HG03159 (cell line): ENCODE results near the gene ACADS.
A peak's percentile ranks its signal among the peaks of the same experiment; 100 is the strongest.

Experiments
- ATAC-seq: cut with Tn5 transposase; IDR thresholded peaks from one replicate; pipeline ENCODE4 v1.9.1; 2021; ENCODE audit warnings: mild to moderate bottlenecking, moderate library complexity; ENCODE audit not compliant: unreplicated experiment

Gene ACADS

DNA sequence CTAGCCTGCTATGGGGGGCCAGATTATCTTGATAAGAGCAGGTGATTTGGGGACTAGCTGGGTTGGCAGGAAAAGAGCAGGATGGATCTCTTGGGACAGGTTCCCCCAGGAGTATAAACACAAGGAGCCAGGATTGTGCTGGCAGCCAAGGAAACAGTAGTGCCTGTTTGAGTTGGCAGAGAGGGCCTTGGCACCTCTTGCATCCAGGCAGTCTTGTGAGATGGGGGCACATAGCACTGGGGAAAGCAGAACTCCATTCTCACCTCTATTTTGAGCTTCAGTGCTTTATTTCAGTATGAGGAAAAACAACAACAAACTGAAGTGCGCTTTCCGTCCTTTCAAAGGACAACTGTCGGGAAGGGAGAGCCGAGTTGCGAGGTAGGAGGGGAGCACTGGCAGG is 24.7 kb upstream of the ACADS start:
- ATAC-seq: no peak

DNA sequence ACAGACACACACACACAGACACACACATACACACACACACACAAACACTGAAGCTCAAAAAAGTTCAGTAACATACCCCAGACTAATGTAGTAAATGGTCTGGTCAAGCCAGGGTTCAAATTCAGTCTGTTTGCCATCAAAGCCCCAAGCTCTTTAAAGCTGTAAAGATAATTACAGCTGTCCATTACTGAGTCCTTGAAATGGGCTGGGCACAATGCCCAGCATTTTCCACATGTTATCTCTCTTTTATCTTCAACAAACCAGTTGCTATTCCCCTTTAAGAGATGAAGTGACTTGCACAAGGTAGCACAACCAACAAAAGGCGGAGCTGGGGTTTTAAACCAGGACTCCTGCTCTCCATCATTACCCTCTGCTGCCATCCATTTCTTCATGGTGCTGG is 23.0 kb upstream of the ACADS start:
- ATAC-seq: no peak

DNA sequence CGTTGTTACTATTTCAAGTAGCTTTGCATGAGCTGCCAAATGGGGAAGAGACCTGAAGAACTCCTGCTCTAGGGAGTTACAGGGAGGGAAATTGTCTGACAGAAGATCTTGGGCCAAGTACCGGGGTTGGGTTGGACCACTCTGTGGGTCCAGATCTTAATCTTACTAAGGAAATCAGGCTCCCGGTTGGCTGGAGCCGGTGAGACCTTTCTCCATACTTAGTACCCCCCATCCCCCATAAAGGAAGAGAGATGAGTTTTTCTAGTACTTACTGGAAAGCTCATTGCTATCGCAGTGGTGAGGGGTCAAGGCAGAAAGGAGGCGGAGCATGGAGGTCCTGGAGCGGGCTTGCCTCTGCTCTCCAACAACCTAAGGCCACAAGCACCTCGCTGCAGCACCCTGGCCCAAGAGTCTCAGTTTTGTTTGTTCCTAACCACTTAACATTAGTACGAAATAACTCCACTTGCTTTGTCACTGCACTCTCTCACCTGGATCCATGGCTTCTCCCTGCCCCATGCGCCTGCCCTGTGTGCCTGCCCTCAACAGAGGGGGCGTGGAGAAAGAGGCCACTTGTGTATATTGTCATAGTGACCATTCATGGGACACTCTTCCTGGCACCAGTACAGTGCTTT is 22.2 kb upstream of the ACADS start:
- ATAC-seq: no peak

DNA sequence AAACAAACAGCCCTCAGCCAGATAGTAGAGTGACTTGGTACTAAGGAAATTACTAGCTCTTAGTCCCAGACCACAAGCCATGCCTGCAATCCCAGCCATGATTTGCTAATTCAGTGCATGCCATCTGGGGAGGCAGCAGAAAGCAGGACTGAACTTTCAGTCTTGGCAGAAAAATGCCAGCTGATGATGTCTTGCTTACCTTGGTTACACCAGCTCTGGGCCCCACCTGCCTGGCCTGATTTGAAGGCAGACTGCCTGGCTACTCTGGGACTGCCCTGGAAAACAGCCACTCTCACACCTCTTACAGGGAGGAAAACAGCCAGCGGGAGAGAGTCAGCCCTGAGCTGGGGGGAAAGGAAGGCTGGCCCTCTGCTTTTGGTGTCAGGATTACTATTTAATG is 20.0 kb upstream of the ACADS start:
- no peak for ATAC-seq

DNA sequence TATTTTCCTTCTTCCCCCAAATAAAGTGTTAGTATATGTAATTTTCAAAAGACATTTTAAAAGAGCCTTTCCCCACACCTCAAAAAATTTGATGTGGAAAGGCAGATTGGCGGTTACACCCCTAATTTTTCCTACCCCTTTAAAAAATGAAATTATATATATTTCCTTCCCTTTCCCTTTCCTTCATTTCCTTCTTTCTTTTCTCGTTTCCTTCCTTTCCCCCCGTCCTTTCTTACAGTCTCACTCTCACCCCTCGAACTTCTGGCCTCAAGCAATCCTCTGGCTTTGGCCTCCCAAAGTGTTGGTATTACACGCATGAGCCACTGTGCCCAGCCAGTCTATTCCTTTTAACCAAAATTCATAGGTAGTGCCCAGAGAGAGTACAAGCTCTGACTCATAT is 19.6 kb upstream of the ACADS start:
- ATAC-seq: no peak

DNA sequence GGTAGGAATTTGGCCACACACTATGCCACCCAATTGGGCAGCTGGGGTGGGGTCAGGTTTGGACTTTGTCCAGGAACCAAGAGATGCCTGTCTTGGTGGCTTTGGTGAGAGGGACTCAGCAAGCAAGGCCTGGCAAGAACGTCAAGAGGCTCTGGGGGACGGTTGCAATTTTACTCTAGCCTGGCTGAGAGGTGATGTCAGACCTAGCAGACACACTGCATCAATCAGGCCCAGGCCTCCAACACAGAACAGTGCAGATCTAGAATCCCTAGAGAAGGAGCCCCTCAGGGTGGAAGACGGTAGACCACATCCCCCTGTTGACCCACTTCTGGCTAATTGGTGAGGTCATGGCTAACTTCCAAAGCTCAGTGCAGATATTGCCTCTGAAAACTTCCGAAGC is 17.0 kb upstream of the ACADS start:
- no peak for ATAC-seq

DNA sequence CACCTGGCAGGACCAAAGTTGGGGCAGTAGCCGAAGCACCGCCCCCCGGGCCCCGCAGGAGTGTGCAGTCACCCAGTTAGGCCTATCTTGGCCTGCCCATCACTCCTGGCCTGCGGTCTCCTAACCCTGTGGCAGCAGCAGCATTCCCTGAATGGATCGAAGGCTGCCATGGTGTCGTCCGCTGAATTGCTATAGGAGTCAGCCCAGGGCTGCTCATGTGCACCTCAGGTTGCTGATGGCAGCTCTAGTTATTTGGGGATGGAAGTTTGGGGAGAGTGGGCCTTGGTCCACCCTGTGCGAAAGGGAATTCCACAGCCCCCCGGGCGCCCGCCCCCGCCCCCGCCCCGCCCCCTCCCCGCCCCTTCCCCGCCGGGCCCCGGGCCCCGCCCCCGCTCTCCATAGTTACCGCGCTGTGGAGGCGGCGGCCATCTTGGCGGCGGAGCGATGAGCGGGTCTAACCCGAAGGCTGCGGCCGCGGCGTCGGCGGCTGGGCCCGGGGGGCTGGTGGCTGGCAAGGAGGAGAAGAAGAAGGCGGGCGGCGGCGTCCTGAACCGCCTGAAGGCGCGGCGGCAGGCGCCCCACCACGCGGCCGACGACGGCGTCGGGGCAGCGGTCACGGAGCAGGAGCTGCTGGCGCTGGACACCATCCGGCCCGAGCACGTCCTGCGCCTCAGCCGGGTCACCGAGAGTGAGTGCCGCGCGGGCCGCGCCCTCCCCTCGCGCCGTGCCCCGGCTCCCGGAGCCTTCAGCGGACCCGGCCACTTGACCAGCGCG is 15.4 kb upstream of the ACADS start, which contains the start of gene UNC119B:
Gene UNC119B, plus strand, starts transcription at position 428 of the 774 bp plus-strand sequence. Its CDS starts 17 bp downstream, at position 445.
- ATAC-seq: peak; percentile 62

DNA sequence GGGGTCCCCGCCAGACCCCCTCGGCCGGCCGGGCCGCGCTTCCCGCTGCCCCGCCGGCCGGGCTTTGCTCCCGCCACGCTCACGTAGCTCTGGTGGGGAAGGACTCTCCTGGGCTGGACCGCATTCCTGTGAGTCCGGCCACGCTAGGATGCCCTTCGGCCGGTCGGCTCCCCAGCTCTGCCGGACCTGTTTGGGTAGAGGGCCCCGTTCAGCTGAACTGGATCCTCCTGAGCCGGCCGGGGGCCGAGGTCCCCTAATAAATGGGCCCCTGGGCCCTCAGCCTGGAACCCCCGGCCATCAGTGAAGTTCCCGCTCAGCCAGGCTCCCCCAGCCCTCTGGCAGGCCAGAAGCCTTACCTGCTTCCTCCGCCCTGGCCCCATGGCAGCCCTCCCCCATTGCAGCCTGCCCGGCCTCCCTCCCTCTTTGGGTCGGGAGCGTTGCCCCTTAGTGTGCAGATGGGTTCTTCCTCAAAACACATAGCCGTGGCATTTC is 14.8 kb upstream of the ACADS start:
- no peak for ATAC-seq

DNA sequence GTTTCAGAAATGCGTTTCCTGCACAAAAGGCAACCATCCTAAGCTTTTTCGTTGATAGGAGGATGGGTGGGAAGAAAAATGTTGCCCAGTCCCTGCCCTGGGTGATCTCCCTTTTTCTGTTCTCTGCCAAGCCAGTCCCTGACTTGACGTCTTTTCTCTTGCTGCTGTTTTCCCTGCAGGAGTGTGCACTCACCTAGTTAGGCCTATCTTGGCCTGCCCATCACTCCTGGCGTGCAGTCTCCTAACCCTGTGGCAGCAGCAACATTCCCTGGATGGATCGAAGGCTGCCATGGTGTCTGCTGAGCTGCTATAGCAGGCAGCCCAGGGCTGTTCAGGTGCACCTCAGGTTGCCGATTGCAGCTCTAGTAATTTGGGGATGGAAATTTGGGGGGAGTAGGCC is 14.2 kb upstream of the ACADS start:
- no peak for ATAC-seq

DNA sequence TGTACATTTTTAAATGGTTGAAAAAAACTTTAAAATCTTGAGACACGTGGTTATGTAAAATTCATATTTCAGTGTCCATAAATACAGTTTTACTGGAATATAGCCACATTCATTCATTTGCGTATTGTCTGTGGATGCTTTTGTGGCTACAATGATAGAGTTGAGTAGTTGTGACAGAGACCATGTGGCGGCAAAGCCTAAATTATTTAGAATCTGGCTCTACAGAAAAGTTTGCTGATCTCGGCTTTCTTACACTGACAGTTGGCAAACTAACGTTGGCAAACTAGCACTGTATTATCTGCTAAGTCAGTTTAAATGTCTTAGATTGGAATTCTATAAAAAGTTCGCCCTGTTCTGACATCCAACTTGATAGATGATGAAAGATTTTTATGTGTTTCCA is 13.0 kb upstream of the ACADS start:
- ATAC-seq: no peak

DNA sequence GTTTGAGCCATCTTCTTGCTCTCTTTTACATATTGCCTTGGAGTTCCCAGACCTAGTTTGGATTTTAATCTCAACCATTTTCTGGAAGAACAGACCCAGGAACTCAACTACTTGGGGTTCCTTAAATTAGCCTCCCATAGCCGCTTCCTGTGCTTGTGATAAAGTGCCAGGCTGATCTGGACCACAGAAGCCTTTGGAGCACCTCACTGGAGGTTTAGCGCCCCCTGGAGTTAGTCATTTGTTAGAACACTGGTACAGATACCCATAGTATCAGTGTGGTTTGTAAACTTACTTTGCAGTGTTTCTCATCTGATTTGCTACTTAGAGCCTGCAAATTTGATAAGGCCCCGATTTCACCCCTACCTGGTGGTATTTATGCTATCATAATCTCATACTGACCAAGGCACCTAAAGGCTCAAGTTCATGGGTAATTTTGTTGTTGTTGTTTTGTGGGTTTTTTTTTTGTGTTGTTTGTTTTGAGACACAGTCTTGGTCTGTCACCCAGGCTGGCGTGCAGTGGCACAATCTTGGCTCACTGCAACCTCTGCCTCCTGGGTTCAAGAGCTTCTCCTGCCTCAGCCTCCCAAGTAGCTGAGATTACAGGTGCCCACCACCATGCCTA is 11.7 kb upstream of the ACADS start:
- no peak for ATAC-seq

DNA sequence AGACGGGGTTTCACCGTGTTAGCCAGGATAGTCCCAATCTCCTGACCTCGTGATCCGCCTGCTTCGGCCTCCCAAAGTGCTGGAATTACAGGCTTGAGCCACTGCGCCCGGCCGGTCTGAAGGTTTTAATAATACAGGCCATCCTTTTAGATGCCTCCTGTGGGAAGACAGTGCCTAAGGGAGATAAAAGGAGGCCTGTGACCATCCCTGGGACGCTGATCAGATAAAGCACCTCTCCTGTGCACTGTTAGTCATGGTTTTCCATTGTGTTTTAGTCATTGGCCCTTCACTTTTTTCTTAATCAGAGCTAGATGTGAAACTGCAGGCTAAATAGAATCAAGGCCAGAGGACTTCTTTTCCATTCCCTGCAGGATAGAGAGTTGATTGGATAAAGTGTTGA is 7.6 kb upstream of the ACADS start:
- ATAC-seq: no peak

DNA sequence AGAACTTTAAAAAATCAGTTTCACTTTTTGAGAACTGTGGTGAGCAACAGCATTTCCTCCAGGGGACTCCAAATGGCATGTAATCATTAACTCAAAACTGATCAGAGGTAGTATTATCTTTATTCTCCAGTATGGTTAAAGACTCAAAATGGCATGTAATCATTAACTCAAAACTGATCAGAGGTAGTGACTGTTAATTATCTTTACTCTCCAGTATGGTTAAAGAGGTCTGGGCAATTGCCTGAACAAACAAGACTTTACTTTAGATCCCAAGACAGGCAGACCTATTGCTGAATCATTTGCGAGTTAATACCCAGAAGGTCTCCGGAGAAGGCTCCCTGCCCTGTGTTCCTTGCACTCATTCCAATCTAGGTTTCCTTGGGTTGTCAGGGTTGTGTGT is 6.6 kb upstream of the ACADS start:
- no peak for ATAC-seq

DNA sequence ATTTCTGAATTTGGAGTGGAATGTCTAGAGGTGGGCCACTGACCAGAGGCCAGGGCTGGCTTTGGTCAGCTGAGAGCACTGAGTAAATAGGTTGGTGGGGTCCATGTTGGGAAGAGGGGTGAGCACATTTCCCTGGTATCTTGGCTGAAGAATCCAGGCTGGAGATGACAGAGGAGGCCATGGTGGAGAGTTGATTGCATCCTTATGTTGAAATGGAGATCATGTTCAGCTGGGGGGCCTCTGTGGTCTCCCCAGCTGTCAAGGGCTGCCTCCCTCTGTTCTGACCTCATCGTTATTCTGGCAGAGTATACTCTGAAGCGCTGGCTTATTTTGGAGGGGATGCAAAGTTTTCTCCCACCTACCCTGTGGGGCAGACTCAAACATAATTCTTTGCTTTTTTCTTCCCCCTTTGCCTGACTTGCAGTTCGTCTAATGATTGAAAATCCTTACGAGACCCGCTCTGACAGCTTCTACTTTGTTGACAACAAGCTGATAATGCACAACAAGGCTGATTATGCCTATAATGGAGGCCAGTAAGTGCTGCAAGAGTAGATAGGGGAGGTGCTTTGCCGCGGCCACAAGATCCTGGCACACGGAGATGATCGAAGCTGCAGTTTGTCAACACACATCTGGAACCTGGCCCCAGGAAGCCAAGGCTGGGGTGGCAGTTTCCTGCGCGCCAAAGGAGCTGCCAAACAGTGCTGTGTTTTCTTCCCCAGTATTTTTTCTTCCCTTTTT is 6.0 kb upstream of the ACADS start:
- ATAC-seq: no peak

DNA sequence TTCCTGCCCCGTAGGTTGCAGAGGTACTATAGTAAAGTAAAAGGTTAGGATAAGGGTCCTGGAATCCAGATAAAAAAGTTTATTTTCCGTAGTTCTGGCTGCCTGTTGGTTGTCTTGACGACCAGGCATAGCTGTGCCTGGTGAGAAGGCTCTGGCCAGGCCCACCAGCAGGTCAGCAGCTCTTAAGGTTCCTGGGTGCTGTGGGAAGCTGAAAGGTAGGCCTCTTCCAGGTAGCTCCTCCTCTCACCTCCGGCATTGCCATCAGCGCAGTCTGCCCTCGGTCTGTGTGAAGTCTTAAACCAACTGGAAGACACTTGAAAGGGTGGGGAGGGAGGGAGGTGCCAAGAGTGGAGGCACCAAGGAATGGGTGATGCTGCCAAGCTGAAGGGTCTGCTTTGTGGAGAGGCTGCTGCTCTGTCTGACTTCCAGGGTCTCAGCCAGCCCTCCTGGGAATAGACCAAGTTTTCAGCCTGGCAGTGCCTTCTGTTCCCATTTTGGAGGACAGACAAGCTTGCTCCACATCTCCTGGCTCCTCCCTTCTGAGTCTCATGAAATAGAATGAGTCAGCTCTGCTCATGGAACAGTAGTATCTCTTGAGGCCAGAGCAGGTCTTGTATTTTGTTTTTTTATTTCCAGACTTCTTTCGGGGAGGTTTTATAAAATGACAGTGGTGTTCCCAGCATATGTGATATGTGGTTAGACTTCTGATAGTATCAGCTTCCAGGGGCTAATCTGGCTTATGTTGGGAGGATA is 5.2 kb upstream of the ACADS start:
- ATAC-seq: no peak

DNA sequence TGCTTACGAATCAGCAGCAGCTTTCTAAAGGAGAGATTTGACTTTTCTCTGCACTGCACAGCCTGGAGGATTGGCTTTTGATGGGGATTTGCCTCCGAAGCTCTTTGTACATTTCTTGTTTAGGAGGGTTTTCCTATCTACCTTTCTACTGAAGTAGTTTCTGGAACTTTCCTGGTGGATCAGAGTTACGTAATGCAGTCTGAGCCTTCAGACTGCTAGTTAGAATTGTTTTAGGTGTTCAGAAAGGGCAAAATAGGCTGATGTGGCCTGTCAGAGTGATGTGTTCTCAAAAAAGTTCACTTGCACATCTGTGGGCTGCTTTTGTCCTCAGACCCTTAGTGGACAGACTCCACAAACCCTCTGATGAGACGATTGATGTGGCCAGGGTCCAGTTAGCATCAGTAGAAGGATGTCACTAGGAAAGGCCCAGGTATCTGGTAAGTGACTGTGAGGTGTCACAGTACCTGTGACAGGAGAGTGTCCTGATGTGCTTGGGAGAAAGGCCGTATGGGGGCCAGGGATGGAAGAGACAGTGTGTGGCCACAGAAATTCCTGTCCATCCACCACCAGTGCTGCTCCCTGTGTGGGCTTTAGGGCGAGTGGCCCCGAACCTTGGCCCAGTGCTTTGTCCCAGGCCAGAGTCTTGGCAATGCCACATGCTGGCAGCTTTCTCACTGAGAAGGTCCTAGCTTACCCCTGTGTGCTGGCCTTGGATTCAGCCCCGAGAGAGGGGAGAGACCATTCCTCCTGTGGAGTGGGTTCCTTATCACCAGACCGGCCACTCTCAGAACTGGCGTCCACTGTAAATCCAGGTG is 4.4 kb upstream of the ACADS start:
- no peak for ATAC-seq

DNA sequence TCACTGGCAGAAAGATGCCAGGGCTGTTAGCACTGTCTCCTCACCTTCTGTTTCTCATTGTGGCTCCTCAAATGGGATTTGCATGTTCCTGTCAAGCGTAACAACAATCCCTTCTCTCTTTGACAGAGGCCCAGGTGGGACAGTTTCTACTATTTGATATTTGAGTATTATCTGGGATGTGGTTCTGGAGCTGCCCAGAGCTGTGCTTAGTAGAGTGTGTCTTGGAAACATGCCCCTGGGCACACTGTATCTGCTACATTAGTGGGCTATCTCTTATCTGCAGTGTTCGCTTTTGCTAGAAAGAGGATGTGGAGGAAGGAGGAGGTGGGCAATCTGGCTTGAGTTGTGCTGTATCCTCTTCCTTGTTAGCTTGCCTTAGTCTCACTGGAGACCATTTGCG is 3.8 kb upstream of the ACADS start:
- ATAC-seq: no peak

DNA sequence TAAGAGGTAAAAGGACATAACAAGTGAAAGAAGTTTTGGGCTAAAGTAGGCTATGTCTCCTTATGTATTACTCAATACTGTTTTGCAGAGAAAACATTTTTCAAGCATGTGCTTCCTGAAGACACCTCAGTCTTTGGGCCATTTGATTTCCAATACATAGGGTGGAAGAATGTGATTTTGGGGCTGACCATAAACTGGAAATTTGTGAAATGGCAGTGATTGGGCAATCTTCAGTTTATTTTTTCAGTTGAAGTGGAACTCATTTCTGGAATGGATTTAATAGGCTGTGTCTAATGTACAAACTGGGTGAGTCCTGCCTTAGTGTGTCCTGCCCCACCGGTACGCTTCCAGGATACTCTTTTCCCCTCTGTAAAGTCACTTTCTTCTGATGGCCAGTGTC is 2.8 kb upstream of the ACADS start:
- no peak for ATAC-seq

DNA sequence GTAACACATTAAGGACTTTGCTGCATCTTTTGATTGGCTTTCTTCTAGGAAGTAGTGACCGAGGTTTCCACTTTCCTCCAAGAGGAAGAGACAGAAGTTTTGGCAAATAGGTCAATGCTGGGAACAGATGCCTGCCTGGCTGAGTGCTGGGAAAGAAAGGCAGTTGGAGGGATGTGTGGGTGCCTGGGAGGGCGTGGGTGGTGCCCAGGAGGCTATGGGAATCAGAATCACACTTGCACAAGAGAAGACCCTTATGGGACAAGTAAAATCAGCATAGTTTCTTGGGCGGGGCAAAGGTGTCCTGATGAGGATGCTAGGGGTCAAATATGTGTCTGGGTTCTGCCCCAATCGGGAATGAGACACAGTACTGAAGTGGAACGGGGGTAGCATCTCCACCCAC is 906 bp upstream of the ACADS start:
- no peak for ATAC-seq

DNA sequence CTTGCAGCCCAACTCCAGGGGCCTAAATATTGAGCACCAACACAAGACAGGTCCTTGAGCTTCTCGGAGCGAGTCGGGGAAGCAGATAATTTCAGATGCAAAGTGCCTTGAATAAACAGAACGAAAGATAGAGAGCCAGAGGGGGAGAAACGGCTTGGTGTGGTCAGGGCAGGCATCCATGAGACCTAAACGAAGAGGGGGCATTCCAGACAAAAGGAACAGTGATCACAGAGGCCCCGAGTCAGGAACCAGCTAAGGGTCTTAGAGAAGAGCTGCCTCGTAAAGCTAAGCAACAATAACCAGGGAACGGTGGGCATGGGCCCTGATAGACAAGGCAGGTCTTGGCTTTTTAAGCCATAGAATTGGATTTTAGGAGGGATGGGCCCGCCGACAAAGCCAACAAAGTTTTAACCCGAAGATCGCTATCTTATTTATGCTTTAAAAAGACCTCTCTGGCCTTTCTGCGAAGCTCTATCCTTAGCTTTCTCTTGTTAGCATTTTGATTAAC is 421 bp upstream of the ACADS start:
- no peak for ATAC-seq
